ENCODE measurements around the gene OR13A1.
"Not testable (repeated sequence)": the region's sequence is repeated elsewhere in the genome, so short reads cannot be mapped to it uniquely, and the experiment has no call there.

The OR13A1 gene, protein sequence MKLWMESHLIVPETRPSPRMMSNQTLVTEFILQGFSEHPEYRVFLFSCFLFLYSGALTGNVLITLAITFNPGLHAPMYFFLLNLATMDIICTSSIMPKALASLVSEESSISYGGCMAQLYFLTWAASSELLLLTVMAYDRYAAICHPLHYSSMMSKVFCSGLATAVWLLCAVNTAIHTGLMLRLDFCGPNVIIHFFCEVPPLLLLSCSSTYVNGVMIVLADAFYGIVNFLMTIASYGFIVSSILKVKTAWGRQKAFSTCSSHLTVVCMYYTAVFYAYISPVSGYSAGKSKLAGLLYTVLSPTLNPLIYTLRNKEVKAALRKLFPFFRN

DNA sequence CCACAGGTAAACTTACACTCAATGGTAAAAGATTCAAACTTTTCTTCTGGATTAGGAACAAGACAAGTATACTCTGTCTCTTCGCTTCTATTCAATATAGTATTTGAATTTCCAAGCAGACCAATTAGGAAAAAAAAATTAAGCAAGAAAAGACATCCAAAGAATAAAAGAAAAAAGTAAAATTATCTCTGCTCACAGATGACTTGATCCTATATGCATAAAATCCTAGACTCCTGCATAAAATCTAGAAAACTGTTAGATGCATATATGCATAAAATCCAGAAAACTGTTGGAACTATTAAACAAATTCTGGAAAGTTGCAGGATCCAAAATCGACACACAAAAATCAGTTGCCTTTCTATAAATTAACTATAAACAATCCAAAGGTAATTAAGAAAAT is at the start of gene OR13A1:
Gene OR13A1, minus strand, starts transcription at position 101 of the 400 bp plus-strand sequence. CDS start 11,186 bp downstream, outside the sequence.
- DNase-seq = no peak

DNA sequence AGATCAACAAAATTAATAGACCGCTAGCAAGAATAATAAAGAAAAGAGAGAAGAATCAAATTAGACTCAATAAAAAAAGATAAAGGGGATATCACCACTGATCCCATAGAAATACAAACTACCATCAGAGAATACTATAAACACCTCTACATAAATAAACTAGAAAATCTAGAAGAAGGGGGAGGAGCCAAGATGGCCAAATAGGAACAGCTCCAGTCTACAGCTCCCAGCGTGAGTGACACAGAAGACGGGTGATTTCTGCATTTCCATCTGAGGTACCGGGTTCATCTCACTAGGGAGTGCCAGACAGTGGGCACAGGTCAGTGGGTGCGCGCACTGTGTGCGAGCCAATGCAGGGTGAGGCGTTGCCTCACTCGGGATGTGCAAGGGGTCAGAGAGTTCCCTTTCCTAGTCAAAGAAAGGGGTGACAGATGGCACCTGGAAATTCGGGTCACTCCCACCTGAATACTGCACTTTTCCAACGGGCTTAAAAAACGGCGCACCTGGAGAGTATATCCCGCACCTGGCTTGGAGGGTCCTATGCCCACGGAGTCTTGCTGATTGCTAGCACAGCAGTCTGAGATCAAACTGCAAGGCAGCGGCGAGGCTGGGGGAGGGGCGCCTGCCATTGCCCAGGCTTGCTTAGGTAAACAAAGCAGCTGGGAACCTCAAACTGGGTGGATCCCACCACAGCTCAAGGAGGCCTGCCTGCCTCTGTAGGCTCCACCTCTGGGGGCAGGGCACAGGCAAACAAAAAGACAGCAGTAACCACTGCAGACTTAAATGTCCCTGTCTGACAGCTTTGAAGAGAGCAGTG is 46.8 kb upstream of the OR13A1 start:
- DNase-seq = not testable (repeated sequence)

DNA sequence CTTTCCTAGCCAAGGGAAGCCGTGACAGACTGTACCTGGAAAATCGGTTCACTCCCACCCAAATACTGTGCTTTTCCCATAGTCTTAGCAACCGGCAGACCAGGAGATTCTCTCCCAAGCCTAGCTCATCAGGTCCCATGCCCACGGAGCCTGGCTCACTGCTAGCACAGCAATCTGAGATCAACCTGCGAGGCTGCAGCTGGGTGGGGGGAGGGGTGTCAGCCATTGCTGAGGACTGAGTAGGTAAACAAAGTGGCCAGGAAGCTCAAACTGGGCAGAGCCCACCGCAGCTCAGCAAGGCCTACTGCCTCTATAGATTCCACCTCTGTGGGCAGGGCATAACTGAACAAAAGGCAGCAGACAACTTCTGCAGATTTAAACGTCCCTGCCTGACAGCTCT is 43.6 kb upstream of the OR13A1 start:
- not testable (repeated sequence) for DNase-seq

DNA sequence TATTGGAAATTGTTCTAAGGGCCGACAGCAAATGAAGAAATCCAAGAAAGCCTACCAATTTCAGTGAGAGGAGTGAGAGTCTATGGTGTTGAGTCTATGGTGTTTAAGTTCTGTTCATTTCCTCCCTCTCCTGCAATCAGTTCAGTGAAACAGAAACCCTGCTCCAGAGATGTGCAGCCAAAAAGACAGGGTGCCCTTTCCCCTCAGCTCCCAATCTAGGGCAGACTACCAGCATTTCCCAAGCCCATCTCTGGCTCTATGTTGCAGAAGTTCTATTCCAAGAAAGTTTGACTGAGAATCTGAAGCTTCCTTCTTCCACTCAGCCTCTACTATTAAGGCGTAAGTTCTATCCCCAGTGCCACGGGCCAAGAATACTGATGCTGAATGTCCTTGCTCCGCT is 40.1 kb upstream of the OR13A1 start:
- DNase-seq = no peak

DNA sequence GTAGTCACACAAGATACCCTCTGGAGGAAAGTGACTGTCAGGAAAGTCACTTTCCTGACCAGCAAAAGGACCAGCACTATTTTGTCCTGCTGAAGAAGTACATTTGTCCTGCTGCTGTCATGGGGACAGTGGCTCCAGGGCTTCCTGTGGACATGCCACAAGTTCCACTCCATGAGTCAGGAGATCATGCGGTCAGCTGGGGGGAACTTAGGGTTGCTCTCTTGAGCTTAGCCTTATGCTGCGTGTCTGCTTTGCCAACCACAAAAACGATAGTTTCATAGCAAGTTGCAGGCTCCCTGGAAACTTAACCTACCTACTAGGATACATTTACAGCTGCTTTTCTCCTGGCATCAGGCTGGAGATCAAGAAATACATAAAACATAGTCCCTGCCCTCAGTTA is 38.9 kb upstream of the OR13A1 start:
- peak in 4 of 14 donors; percentile 14 to 35 (median 27) for DNase-seq

DNA sequence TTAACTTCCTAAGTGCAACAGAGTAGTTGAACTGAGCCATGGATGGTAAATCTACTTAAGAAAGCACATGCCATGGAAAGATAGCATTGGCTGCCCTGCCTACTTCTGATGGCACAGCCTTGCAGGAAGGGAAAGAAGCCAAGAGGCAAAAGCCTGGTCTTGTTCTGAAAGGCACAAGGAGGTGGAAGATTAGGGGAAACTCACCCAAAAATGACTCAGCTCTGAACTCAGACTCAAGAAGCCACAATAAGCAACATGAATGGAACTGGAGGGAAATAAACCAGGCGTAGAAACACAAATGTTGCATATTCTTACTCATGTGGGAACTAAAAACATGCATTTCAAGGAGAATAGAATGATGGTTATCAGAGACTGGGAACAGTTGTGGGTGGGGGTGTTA is 37.8 kb upstream of the OR13A1 start:
- DNase-seq = no peak

DNA sequence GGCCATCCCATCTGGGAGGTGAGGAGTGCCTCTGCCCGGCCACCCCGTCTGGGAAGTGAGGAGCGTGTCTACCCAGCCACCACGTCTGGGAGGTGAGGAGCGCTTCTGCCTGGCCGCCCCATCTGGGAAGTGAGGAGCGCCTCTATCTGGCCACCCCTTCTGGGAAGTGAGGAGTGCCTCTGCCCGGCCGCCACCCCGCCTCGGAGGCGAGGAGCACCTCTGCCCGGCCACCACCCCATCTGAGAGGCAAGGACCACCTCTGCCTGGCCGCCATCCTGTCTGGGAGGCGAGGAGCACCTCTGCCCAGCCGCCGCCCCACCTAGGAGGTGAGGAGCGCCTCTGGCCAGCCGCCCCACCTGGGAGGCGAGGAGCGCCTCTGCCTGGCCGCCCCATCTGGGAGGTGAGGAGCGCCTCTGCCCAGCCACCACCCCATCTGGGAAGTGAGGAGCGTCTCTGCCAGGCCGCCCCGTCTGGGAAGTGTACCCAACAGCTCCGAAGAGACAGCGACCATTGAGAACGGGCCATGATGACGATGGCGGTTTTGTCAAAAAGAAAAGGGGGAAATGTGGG is 32.9 kb upstream of the OR13A1 start:
- DNase-seq = not testable (repeated sequence)

DNA sequence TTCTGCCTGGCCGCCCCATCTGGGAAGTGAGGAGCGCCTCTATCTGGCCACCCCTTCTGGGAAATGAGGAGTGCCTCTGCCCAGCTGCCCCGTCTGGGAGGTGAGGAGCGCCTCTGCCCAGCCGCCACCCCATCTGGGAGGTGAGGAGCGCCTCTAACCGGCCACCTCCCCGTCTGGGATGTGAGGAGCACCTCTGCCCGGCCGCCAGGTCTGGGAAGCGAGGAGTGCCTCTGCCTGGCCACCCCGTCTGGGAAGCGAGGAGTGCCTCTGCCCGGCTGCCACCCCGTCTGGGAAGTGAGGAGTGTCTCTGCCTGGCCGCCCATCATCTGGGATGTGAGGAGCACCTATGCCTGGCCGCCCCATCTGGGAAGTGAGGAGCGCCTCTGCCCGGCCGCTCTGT is 32.1 kb upstream of the OR13A1 start:
- DNase-seq = not testable (repeated sequence)

DNA sequence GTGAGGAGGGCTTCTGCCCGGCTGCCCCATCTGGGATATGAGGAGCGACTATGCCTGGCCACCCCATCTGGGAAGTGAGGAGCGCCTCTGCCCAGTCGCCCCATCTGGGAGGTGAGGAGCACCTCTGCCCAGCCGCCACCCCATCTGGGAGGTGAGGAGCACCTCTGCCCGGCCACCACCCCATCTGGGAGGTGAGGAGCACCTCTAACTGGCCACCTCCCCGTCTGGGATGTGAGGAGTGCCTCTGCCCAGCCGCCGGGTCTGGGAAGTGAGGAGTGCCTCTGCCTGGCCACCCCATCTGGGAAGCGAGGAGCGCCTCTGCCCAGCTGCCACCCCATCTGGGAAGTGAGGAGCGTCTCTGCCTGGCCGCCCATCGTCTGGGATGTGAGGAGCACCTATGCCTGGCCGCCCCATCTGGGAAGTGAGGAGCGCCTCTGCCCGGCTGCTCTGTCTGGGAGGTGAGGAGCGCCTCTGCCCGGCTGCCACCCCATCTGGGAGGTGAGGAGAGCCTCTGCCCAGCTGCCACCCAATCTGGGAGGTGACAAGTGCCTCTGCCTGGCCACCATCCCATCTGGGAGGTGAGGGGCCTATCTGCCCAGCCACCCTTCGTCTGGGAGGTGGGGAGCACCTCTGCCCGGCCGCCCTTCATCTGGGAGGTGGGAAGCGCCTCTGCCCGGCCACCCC is 31.4 kb upstream of the OR13A1 start:
- not testable (repeated sequence) for DNase-seq

DNA sequence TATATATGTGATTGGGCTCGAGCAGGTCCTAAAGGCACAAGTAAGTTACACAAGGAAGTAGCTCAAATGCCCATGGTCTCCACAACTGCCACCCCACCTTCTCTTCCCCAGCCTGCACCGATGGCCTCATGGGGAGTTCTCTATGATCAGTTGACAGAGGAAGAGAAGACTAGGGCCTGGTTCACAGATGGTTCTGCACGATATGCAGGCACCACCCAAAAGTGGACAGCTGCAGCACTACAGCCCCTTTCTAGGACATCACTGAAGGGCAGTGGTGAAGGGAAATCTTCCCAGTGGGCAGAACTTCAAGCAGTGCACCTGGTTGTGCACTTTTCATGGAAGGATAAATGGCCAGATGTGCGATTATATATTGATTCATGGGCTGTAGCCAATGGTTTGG is 25.0 kb upstream of the OR13A1 start:
- DNase-seq = not testable (repeated sequence)

DNA sequence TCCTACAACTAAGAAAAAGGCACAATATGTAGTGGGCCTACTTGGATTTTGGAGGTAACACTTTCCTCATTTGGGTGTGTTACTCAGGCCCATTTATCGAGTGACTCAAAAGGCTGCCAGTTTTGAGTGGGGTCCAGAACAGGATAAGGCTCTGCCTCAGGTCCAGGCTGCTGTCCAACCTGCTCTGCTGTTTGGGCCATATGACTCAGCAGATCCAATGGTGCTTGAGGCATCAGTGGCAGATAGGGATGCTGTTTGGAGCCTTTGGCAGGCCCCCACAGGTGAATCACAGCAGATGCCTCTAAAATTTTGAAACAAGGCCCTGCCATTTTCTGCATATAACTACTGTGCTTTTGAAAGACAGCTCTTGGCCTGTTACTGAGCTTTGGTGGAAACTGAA is 24.5 kb upstream of the OR13A1 start:
- DNase-seq = no peak

DNA sequence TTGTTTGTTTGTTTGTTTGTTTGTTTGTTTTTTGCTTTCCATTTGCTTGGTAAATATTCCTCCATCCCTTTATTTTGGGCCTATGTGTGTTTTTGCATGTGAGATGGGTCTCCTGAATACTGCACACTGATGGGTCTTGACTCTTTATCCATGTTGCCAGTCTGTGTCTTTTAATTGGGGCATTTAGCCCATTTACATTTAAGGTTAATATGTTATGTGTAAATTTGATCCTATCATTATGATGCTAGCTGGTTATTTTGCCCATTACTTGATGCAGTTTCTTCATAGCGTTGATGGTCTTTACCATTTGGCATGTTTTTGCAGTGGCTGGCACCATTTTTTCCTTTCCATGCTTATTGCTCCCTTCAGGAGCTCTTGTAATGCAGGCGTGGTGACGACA is 16.4 kb upstream of the OR13A1 start:
- not testable (repeated sequence) for DNase-seq

DNA sequence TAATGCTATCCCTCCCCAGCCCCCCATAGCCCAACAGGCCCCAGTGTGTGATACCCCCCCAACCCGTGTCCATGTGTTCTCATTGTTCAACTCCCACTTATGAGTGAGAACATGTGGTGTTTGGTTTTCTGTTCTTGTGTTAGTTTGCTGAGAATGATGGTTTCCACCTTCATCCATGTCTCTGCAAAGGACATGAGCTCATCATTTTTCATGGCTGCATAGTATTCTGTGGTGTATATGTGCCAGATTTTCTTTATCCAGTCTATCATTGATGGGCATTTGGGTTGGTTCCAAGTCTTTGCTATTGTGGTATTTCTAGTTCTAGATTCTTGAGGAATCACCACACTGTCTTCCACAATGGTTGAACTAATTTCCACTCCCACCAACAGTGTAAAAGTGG is 11.5 kb upstream of the OR13A1 start:
- DNase-seq = not testable (repeated sequence)

DNA sequence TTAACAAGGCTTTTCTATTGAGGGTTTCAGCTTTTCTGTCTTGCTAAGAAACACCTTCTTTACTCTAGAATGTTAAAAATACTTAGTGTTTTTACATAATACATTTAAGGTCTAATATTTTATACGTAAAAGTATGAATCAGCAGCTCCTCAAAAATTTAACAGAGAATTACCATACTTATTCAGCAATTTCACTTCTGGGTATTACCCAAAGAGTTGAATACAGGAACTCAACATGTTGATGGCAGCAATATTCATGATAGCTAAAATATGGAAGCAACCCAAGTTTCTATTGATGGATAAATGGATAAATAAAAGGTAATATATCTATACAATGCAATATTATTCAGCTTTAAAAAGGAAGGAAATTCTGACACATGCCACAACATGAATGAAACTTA is 9.7 kb upstream of the OR13A1 start:
- DNase-seq = no peak

DNA sequence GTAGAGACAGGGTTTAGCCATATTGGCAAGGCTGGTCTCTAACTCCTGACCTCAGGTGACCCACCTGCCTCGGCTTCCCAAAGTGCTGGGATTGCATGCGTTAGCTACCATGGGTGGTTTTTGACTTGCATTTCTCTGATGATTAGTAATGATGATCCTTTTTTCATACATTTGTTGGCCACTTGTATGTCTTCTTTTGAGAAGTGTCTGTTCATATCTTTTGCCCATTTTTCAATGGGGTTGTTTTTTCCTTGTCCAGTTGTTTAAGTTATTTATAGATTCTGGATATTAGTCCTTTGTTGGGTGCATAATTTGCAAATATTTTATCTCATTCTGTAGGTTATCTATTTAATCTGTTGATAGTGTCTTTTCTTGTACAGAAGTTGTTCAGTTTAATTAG is 4.3 kb upstream of the OR13A1 start:
- no peak for DNase-seq

DNA sequence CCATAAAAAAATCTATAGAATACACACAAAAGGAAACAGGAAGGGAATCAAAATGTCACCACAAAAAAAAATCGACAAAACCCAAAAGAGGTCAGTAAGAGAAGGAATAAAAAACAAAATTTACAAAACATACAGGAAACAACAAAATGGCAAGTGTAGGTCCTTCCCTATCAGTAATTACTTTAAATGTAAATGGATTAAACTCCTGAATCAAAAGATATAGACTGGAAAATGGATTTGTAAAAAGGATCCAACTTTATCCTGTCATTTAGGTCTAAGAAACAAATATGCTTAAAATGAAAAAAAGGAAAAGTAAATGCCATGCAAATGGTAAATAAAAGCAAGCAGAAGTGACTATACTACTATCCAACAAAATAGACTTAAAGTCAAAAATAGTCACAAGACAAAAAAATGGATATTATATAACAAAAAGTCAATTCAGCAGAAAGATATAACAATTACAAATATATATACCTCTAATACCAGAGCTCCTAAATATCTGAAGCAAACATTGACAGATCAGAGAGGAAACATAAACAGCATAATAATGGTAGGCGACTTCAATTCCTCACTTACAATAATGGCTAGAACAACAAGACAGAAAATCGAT is 2.0 kb downstream of the OR13A1 start:
- DNase-seq = no peak

DNA sequence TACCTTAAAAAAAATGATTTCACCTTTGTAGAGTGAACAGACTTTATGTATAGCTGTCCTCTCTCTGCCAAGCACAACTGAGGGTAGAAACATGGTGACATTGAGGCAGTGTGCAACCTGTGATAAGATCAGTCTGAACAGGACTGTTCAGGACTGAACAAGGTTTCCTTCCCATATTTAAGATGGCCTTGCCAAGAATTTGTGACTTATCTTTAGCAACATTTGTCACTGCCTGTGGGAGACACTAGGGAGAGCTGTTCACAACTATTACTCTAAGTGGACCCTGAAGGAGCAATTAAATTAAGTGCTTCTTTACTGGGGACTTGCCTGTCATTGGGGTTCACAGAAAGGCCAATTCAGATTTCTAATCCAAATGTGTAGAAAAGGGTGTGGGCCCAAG is 6.7 kb downstream of the OR13A1 start:
- no peak for DNase-seq

DNA sequence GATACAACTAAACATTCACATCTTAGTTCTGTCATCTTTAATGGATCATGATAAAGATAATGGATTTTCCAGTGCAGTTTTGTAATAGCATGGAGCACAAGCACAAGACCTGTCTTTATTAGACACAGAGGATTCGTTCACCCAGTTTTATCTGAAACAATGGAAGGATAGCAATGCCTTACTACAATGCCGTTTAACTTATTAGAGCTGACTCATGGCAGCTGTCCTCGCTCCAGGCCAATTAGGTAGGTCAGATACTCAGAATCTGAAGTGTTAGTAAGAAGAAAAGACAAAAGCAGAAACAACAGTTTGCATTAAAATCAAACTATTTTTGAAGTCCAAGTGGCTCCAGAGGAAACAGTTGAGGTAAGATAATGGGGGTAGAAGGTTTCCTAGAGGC is 12.8 kb downstream of the OR13A1 start:
- DNase-seq = no peak

DNA sequence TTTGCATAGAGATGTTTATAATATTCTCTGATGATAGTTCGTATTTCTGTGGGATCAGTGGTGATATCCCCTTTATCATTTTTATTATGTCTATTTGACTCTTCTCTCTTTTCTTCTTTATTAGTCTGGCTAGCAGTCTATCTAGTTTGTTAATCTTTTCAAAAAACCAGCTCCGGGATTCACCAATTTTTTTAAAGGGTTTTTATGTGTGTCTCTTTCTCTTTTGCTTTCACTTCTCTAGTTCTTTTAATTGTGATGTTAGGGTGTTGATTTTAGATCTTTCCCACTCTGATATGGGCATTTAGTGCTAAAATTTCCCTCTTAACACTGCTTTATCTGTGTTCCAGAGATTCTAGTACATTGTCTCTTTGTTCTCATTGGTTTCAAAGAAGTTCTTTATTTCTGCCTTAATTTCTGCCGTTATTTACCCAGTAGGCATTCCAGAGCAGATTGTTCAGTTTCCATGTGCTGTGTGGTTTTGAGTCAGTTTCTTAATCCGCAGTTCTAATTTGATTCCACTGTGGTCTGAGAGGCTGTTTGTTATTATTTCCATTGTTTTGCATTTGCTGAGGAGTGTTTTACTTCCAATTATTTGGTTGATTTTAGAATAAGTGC is 17.0 kb downstream of the OR13A1 start:
- DNase-seq = not testable (repeated sequence)

DNA sequence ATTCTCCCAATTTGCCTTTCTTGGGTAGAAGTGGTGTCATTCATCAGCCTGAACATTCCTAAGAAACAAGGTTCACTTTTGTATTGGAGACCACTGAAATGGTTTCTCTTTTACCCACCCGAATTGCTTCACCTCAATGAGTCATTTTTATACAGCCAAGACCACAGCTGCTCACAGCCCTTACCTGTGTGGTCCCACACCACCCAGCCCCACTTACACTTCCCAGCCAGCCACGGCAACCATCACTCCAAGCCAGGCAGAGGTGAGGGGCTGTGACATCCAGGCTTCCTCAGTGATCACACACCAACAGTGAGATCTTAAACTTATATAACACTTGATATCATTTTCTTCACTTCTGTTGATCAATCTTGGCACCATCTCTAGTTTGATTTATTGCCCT is 20.7 kb downstream of the OR13A1 start:
- DNase-seq = no peak

DNA sequence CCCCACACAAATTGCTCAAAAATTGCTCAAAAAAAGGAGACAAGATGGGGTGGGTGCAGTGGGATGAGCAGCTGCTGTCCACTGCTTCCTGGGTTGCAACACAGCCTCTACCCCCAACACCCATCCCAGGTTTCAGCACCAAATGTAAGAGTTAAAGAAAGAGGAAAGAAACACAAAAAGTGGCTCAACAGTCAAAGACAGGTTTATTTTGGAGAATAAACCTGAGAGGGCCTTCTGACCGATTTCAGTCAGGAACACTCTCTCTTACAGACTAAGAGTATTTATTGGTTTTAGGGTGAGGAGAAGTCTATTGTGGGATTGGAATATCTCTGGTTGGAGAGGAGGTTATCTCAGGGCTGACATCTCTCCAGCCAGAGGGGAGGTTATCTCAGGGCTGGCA is 28.4 kb downstream of the OR13A1 start:
- no peak for DNase-seq

DNA sequence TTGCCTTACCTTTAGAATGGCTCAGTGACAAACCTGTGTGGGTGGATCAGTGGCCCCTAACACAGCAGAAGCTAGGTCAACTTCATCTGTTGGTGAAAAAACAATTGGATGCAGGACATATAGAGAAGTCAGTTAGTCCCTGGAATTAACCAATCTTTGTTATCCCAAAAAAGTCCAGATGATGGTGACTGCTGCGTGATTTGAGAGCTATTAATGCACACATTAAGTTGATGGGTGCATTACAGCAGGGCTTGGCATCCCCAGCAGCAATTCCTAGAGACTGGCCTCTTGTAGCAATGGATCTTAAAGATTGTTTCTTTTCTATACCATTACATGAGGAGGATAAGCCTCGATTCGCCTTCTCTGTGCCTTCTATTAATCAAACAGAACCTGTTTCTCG is 33.3 kb downstream of the OR13A1 start:
- DNase-seq = no peak
